Measurements from ENCODE around the gene ZNF654. TPM values are rescaled to one million over a fixed set of nuclear protein-coding genes. Genes with fewer than 3 reads are reported as not detected.
"Not testable (repeated sequence)": the region's sequence is repeated elsewhere in the genome, so short reads cannot be mapped to it uniquely, and the experiment has no call there.

Gene ZNF654
- total RNA-seq, 2 donors from 2014 or later = 12.5 to 18.1 TPM

DNA sequence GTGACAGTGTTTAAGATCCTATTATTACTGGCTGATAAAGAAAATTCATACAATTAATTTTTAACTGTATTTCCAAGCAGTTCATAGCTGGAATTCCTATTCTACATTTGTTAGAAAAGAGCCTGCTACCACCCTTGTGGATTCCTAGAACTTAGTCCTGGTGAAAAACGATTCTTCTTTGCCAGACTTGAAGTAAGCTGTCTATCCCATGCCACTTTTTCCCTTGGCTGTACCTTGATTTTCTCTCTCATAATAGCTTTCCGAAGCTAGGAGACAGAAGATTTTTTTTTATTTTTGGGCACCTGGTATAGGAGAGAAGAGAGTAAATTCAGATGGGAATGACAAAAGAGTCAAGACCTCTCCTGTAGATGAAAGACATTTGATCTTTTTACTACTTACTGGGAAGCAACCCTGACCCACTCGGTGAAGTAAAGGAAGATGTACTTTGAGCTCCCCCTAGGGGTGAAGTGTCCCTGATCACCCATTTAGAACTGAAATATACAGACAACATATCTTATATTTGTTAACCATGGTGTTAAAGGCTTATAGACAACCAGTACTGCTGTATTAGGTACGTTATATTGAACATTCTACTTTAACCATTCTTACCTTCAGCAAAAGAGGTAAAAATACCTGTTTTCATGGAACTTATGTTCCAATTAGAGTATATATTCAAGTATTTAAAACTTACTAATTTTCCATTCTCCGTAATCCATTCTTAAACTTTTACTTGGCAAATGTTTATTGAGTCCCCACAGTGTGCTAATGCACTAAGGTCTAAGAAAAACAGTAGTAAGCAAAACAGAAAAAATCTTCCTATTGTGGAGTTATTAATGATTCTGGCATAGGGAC is 54.5 kb downstream of the ZNF654 start:
- Histone ChIP-seq H3K4me3 (no peak overlapping the region), H3K27ac (no peak overlapping the region), H3K36me3 (no peaks in the 10 kb centered on the region), H3K9me3 (no peaks in the 10 kb centered on the region), H3K4me1 (replicated peaks) (no peaks in the 10 kb centered on the region), H3K27me3 (replicated peaks; ENCODE audit: insufficient read depth) (no peaks in the 10 kb centered on the region)
- peak; percentile 62 for DNase-seq (ENCODE audit: low spot score)
- WGBS = 41% methylated on average over 5 of the region's 5 CpGs
- TF ChIP-seq POLR2A (IDR thresholded peaks at IDR 0.05) = no peak
- TF ChIP-seq, protein P1, sequence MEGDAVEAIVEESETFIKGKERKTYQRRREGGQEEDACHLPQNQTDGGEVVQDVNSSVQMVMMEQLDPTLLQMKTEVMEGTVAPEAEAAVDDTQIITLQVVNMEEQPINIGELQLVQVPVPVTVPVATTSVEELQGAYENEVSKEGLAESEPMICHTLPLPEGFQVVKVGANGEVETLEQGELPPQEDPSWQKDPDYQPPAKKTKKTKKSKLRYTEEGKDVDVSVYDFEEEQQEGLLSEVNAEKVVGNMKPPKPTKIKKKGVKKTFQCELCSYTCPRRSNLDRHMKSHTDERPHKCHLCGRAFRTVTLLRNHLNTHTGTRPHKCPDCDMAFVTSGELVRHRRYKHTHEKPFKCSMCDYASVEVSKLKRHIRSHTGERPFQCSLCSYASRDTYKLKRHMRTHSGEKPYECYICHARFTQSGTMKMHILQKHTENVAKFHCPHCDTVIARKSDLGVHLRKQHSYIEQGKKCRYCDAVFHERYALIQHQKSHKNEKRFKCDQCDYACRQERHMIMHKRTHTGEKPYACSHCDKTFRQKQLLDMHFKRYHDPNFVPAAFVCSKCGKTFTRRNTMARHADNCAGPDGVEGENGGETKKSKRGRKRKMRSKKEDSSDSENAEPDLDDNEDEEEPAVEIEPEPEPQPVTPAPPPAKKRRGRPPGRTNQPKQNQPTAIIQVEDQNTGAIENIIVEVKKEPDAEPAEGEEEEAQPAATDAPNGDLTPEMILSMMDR (IDR thresholded peaks at IDR 0.05) = peak; percentile 26 to 63 (median 56)
- intact Hi-C loops (cut with DNase I) = loop anchor here (5.0 to 10.0 kb wide), 2 partner anchors 59 to 111 kb away; partner anchors contain the start of genes CGGBP1 and ZNF654

DNA sequence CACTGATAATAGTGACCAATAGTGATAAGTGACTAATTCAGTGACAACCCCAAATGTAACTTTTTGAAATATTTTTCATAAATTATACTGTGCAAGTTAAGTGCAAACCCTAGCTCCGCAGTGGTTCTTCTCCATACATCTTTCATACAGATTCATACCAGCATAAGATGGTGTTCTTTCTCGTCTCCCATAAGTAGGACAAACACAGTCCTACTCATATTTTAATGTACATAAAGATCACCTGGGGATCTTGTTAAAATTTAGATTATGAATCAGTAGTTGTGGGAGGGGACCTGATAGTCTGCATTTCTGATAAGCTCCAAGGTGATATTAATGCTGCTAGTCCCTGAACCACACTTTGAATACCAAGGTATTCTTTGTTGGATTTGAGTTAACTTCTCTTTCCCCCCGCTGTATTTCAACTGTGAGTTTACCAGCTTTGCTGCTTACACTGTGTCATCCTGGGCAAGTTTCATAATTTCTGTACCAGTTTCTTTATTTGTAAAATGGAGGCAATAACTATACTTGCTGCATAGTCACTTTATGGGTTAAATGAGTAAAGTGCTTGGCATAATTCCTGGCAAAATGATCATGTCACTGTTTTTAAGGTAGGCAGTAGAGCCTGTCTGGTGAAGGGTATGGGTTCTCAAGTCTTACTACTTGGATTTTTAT is 56.0 kb downstream of the ZNF654 start:
- intact Hi-C loops (cut with DNase I) = loop anchor here (5.0 to 10.0 kb wide), 2 partner anchors 60 to 113 kb away; partner anchors contain the start of genes CGGBP1 and ZNF654
- Histone ChIP-seq H3K9me3 (no peaks in the 10 kb centered on the region), H3K27me3 (replicated peaks; ENCODE audit: insufficient read depth) (no peaks in the 10 kb centered on the region), H3K4me1 (replicated peaks) (no peaks in the 10 kb centered on the region), H3K4me3 (no peak overlapping the region), H3K27ac (no peak overlapping the region), H3K36me3 (no peaks in the 10 kb centered on the region)
- TF ChIP-seq, protein P1 (IDR thresholded peaks at IDR 0.05) = no peak
- TF ChIP-seq POLR2A (IDR thresholded peaks at IDR 0.05) (no peak), POLR2AphosphoS5 (IDR thresholded peaks at IDR 0.05) (no peak)
- WGBS = 91% methylated on average over 3 of the region's 3 CpGs
- no peak for DNase-seq (ENCODE audit: low spot score)

DNA sequence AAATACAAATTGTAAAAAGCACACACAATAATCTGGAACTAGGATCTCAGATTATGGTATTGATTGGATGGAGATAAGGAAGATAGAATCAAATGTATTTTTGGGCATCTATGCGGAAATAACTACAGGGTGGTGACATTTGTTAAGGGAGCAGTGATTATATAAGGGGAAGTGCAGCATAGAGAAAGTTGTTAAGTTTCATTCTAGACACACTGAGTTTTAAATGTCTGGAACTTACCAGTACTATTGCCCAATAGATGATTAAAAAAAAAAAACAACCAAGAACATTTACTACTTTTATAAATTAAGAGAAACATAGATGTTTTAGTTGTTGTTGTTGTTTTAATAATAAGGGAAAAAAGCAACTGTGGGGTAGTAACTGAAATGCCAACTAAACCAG is 58.6 kb downstream of the ZNF654 start:
- Histone ChIP-seq H3K4me3 (no peak overlapping the region), H3K27me3 (replicated peaks; ENCODE audit: insufficient read depth) (no peaks in the 10 kb centered on the region), H3K9me3 (no peaks in the 10 kb centered on the region), H3K4me1 (replicated peaks) (no peaks in the 10 kb centered on the region), H3K27ac (no peak overlapping the region), H3K36me3 (no peaks in the 10 kb centered on the region)
- DNase-seq (ENCODE audit: low spot score) = no peak
- intact Hi-C loops (cut with DNase I) = loop anchor here (10.0 kb wide), 1 partner anchor 63 kb away; the partner anchor contains the start of genes CGGBP1 and ZNF654
- TF ChIP-seq POLR2A (IDR thresholded peaks at IDR 0.05) (no peak), POLR2AphosphoS5 (IDR thresholded peaks at IDR 0.05) (no peak)
- TF ChIP-seq, protein P1 (IDR thresholded peaks at IDR 0.05) = no peak
- 38% methylated on average over 1 of the region's 1 CpG for WGBS

DNA sequence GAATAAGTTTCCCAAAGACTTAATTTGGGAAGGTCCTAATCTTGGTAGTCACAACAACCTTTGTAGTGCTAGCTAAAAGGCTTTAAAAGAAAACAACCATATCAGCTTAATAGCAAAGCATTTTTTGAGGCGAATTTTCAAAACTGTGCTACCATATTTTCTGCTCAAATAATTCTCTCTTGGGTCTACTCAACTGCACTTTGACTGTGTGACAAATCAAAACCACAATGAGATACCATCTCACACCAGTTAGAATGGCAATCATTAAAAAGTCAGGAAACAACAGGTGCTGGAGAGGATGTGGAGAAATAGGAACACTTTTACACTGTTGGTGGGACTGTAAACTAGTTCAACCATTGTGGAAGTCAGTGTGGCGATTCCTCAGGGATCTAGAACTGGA is 59.5 kb downstream of the ZNF654 start:
- H3K4me3 ChIP-seq; H3K9me3 ChIP-seq; H3K27ac ChIP-seq; DNase-seq (ENCODE audit: low spot score); H3K36me3 ChIP-seq; H3K27me3 ChIP-seq (replicated peaks; ENCODE audit: insufficient read depth); H3K4me1 ChIP-seq (replicated peaks): not testable (repeated sequence)
- 100% methylated on average over 1 of the region's 2 CpGs for WGBS
- intact Hi-C loops (cut with DNase I) = loop anchor here (10.0 kb wide), 1 partner anchor 64 kb away; the partner anchor contains the start of genes CGGBP1 and ZNF654

DNA sequence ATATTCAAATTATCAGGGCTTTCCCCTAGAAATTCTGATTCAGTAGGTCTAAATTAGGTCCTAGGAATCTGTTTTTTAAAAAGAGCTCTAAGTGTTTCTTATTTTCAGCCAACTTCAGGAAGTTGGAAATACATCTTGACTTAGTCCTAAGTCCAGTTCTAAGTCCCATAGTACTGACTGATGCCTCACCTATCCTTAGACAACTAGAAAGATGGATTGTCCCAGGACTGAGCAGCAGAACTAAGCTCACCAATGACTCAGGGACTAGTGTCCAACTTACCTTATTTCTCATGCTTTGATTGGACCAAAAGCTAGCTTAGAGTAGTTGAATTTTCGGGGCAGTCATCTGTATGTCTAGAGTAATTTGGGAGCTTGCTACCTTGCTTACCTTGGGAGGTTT is 64.5 kb downstream of the ZNF654 start:
- 100% methylated on average over 1 of the region's 1 CpG for WGBS
- no peaks in the 10 kb centered on the region for H3K27me3 ChIP-seq (replicated peaks; ENCODE audit: insufficient read depth)
- intact Hi-C loops (cut with DNase I) = no loop called here
- no peak for DNase-seq (ENCODE audit: low spot score)
- TF ChIP-seq, protein P1 (IDR thresholded peaks at IDR 0.05) = no peak
- TF ChIP-seq POLR2A (IDR thresholded peaks at IDR 0.05) (no peak), POLR2AphosphoS5 (IDR thresholded peaks at IDR 0.05) (no peak)
- H3K27ac ChIP-seq = no peak overlapping the region
- no peaks in the 10 kb centered on the region for H3K4me1 ChIP-seq (replicated peaks)
- no peak overlapping the region for H3K4me3 ChIP-seq
- no peaks in the 10 kb centered on the region for H3K36me3 ChIP-seq
- H3K9me3 ChIP-seq = no peaks in the 10 kb centered on the region

All from prostate gland (tissue), 2 donors.